ENCODE measurements around the gene RARS2.
A peak's percentile ranks its signal among the peaks of the same experiment; 100 is the strongest.

Gene RARS2

GRCh38 chr6:87482366-87482765 is 107.4 kb downstream of the RARS2 start:
- no peak overlapping the region for H3K9ac ChIP-seq (ENCODE audit: low read depth in 1 of 2, low read length in 2 of 2)
- peaks cover 0 to 6% of the 10 kb centered on the region in 2 donors for H3K36me3 ChIP-seq (ENCODE audit: control insufficient read depth in 1 of 2, insufficient read depth in 2 of 2, low read length in 2 of 2)
- no peak overlapping the region for H3K27ac ChIP-seq (ENCODE audit: low read depth, low read length)
- no peaks in the 10 kb centered on the region for H3K4me1 ChIP-seq (ENCODE audit: control insufficient read depth in 1 of 2, insufficient read depth in 2 of 2, low read length in 2 of 2)
- H3K27me3 ChIP-seq (ENCODE audit: control insufficient read depth in 1 of 2, insufficient read depth in 2 of 2, low read length in 2 of 2): no peaks in the 10 kb centered on the region
- H3K4me3 ChIP-seq (ENCODE audit: low read depth in 1 of 2, low read length in 2 of 2): no peak overlapping the region
- peaks cover 7 to 9% of the 10 kb centered on the region in 2 donors for H3K9me3 ChIP-seq (ENCODE audit: control insufficient read depth in 1 of 2, low read length in 2 of 2)

GRCh38 chr6:87481931-87482330 is 107.9 kb downstream of the RARS2 start:
- no peak overlapping the region for H3K27ac ChIP-seq (ENCODE audit: low read depth, low read length)
- H3K4me3 ChIP-seq (ENCODE audit: low read depth in 1 of 2, low read length in 2 of 2): no peak overlapping the region
- H3K9ac ChIP-seq (ENCODE audit: low read depth in 1 of 2, low read length in 2 of 2): no peak overlapping the region
- H3K4me1 ChIP-seq (ENCODE audit: control insufficient read depth in 1 of 2, insufficient read depth in 2 of 2, low read length in 2 of 2): no peaks in the 10 kb centered on the region
- H3K9me3 ChIP-seq (ENCODE audit: control insufficient read depth in 1 of 2, low read length in 2 of 2): peaks cover 7 to 9% of the 10 kb centered on the region in 2 donors
- H3K36me3 ChIP-seq (ENCODE audit: control insufficient read depth in 1 of 2, insufficient read depth in 2 of 2, low read length in 2 of 2): peaks cover 0 to 6% of the 10 kb centered on the region in 2 donors
- H3K27me3 ChIP-seq (ENCODE audit: control insufficient read depth in 1 of 2, insufficient read depth in 2 of 2, low read length in 2 of 2): no peaks in the 10 kb centered on the region

- Histone ChIP-seq H3K9me3 (ENCODE audit: control insufficient read depth in 1 of 2, low read length in 2 of 2) (no peaks in the 10 kb centered on the region), H3K4me1 (ENCODE audit: control insufficient read depth in 1 of 2, insufficient read depth in 2 of 2, low read length in 2 of 2) (peaks cover 8 to 11% of the 10 kb centered on the region in 2 donors), H3K27me3 (ENCODE audit: control insufficient read depth in 1 of 2, insufficient read depth in 2 of 2, low read length in 2 of 2) (no peaks in the 10 kb centered on the region), H3K9ac (ENCODE audit: low read depth in 1 of 2, low read length in 2 of 2) (peak overlapping the region; percentile 74 to 86), H3K27ac (ENCODE audit: low read depth, low read length) (peak overlapping the region; percentile 86), H3K36me3 (ENCODE audit: control insufficient read depth in 1 of 2, insufficient read depth in 2 of 2, low read length in 2 of 2) (no peaks in the 10 kb centered on the region), H3K4me3 (ENCODE audit: low read depth in 1 of 2, low read length in 2 of 2) (peak overlapping the region; percentile 95 to 98)
These were observed 116.3 kb downstream of the RARS2 start for GRCh38 chr6:87473419-87473903.

GRCh38 chr6:87472525-87473418 is 117.0 kb downstream of the RARS2 start, which contains the start of gene SLC35A1:
SLC35A1 (plus strand) TSS chr6:87472974; CDS start chr6:87473004, 30 bp downstream.
- no peaks in the 10 kb centered on the region for H3K27me3 ChIP-seq (ENCODE audit: control insufficient read depth in 1 of 2, insufficient read depth in 2 of 2, low read length in 2 of 2)
- peak within 1 kb of the TSS; percentile 86 to 90 for H3K9ac ChIP-seq (ENCODE audit: low read depth in 1 of 2, low read length in 2 of 2)
- no peaks in the 10 kb centered on the region for H3K36me3 ChIP-seq (ENCODE audit: control insufficient read depth in 1 of 2, insufficient read depth in 2 of 2, low read length in 2 of 2)
- H3K27ac ChIP-seq (ENCODE audit: low read depth, low read length): peak within 1 kb of the TSS; percentile 86
- H3K9me3 ChIP-seq (ENCODE audit: control insufficient read depth in 1 of 2, low read length in 2 of 2): no peaks in the 10 kb centered on the region
- peak within 1 kb of the TSS; percentile 95 to 98 for H3K4me3 ChIP-seq (ENCODE audit: low read depth in 1 of 2, low read length in 2 of 2)
- H3K4me1 ChIP-seq (ENCODE audit: control insufficient read depth in 1 of 2, insufficient read depth in 2 of 2, low read length in 2 of 2): peaks cover 8 to 11% of the 10 kb centered on the region in 2 donors

- no peak overlapping the region for H3K9ac ChIP-seq (ENCODE audit: low read depth in 1 of 2, low read length in 2 of 2)
- no peaks in the 10 kb centered on the region for H3K27me3 ChIP-seq (ENCODE audit: control insufficient read depth in 1 of 2, insufficient read depth in 2 of 2, low read length in 2 of 2)
- no peaks in the 10 kb centered on the region for H3K4me1 ChIP-seq (ENCODE audit: control insufficient read depth in 1 of 2, insufficient read depth in 2 of 2, low read length in 2 of 2)
- no peaks in the 10 kb centered on the region for H3K36me3 ChIP-seq (ENCODE audit: control insufficient read depth in 1 of 2, insufficient read depth in 2 of 2, low read length in 2 of 2)
- H3K4me3 ChIP-seq (ENCODE audit: low read depth in 1 of 2, low read length in 2 of 2): no peak overlapping the region
- H3K27ac ChIP-seq (ENCODE audit: low read depth, low read length): no peak overlapping the region
- no peaks in the 10 kb centered on the region for H3K9me3 ChIP-seq (ENCODE audit: control insufficient read depth in 1 of 2, low read length in 2 of 2)
These were observed 124.7 kb downstream of the RARS2 start for GRCh38 chr6:87465051-87465450.
